ENCODE results near the gene FRS2.

The FRS2 gene

DNA sequence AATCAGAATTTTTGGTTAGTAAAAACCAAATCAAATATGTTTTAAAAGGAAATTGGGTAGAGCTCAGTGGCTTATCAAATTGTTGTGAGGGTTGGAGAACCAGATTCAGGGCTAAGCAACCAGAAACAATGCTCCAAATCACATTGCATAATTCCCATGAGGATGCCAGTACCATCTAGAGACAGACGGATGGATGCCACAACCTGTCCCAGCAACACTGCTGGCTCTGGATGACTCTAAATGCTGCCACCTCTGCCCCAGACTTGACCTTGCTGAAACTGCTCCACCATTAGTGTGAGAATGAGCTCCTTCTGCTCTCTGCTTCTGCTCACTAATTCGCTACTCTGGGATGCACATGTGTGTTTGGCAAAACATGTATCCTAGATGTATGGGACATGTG, 43.9 kb downstream of the FRS2 start:
- no peak overlapping the region for H3K4me3 ChIP-seq (replicated peaks; ENCODE audit: low read depth, low read length)
- TF ChIP-seq, protein P1, sequence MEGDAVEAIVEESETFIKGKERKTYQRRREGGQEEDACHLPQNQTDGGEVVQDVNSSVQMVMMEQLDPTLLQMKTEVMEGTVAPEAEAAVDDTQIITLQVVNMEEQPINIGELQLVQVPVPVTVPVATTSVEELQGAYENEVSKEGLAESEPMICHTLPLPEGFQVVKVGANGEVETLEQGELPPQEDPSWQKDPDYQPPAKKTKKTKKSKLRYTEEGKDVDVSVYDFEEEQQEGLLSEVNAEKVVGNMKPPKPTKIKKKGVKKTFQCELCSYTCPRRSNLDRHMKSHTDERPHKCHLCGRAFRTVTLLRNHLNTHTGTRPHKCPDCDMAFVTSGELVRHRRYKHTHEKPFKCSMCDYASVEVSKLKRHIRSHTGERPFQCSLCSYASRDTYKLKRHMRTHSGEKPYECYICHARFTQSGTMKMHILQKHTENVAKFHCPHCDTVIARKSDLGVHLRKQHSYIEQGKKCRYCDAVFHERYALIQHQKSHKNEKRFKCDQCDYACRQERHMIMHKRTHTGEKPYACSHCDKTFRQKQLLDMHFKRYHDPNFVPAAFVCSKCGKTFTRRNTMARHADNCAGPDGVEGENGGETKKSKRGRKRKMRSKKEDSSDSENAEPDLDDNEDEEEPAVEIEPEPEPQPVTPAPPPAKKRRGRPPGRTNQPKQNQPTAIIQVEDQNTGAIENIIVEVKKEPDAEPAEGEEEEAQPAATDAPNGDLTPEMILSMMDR (IDR thresholded peaks at IDR 0.05; ENCODE audit: low read depth, low read length, missing control alignments) = no peak
- no peak for DNase-seq (ENCODE audit: extremely low read depth, low read depth)

DNA sequence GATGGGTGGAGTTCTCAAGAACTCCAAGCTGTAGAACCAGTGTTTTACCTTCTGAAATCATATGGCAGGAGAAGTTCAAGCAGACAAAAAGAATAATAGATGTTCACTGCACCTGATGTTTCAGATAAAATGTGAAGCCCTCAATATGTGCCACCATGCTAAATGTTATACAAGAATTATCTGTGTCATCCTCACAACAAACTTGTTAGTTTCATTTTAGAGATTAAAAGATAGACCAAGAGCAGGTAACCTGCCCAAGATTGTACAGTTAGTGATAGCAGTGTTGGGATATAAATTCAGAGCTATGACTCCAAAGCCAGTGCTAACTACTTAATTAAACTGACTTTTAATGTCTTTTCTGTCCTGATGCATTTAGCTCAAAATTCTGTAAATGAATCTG, 44.7 kb downstream of the FRS2 start:
- DNase-seq (ENCODE audit: extremely low read depth, low read depth) = no peak
- TF ChIP-seq, protein P1 (IDR thresholded peaks at IDR 0.05; ENCODE audit: low read depth, low read length, missing control alignments) = no peak

DNA sequence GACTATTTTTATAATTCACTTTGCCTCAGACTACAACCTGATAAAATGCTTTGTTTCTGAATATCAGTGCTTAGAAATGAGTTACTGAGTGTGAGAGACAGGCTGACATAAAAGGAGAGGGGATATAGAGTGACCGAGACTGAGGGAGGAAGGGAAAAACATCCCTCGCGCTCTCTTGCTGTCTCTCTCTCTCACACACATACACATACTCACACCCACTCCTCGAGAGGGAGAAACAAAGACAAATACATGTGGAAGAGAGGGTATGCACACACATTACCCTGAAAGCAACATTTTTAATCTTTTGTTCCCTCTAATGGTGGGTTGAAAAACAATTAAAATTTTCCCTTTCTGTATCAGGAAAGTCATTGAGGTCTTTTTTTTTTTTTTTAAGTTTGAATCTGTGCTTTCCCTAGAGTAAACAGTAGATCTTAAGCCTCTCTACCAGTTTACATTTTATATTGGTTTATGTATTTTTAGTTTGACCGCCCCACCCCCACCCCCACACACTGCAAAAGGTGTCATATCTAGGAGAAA, 45.3 kb downstream of the FRS2 start:
- H3K4me3 ChIP-seq (replicated peaks; ENCODE audit: low read depth, low read length) = no peak overlapping the region
- DNase-seq (ENCODE audit: extremely low read depth, low read depth) = no peak
- TF ChIP-seq, protein P1 (IDR thresholded peaks at IDR 0.05; ENCODE audit: low read depth, low read length, missing control alignments) = no peak

More for the DNA sequence above, 44.7 kb downstream of the FRS2 start:
- H3K4me3 ChIP-seq (replicated peaks; ENCODE audit: low read depth, low read length) = no peak overlapping the region

DNA sequence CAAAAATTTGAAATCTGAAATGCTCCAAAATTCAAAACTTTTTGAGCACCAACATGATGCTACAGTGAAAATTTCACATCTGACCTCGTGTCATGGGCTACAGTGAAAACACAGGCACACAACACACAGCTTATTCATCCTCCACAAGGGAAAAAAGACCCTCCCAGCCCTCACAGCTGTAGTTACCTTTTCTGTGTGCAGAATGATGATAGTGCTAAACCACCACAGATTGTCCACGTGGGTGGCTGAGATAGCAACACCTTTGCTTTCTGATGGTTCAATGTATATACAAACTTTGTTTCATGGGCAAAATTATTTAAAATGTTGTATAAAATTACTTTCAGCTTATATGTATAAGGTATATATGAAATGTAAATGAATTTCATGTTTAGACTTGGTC, 46.8 kb downstream of the FRS2 start:
- DNase-seq (ENCODE audit: extremely low read depth, low read depth) = no peak
- no peak overlapping the region for H3K4me3 ChIP-seq (replicated peaks; ENCODE audit: low read depth, low read length)
- TF ChIP-seq, protein P1 (IDR thresholded peaks at IDR 0.05; ENCODE audit: low read depth, low read length, missing control alignments) = no peak

DNA sequence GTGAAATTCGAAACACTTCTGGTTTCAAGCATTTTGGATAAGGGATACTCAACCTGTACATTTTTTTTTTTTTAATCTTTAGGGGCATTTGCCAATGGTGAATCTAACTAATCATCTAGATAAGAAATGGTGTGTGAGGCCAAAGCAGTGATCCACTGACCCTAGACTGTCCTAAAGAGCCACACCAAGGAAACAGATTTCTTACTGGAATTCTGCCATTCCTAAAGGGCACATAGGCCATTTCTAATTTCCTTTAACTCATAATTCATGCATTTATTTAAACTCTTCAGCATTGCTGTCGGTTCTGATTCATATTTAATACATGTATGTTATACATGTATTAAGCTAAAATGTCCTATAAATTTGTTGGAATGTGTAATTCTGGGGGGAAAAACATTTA, 47.2 kb downstream of the FRS2 start:
- no peak for DNase-seq (ENCODE audit: extremely low read depth, low read depth)
- TF ChIP-seq, protein P1 (IDR thresholded peaks at IDR 0.05; ENCODE audit: low read depth, low read length, missing control alignments) = no peak
- H3K4me3 ChIP-seq (replicated peaks; ENCODE audit: low read depth, low read length) = no peak overlapping the region

DNA sequence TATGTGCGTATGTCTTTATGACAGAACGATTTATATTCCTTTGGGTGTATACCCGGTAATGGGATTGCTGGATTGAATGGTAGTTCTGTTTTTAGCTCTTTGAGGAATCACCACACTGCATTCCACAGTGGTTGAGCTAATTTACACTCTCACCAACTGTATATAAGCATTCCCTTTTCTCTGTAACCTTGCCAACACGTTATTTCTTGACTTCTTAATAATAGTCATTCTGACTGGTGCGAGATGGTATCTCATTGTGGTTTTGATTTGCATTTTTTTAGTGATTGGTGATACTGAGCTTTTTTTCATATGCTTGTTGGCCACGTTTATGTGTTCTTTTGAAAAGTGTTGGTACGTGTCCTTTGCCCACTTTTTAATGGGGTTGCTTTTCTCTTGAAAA, 49.7 kb downstream of the FRS2 start:
- DNase-seq (ENCODE audit: extremely low read depth, low read depth) = no peak
- TF ChIP-seq, protein P1 (IDR thresholded peaks at IDR 0.05; ENCODE audit: low read depth, low read length, missing control alignments) = no peak
- H3K4me3 ChIP-seq (replicated peaks; ENCODE audit: low read depth, low read length) = no peak overlapping the region

All from HFF-Myc (cell line).